H1 (cell line): Measurements from ENCODE around the gene UBE2E3.

ENCODE experiments used
- CHD2 ChIP-seq: IDR thresholded peaks from 2 replicates; pipeline ENCODE4 v1.6.1; 2012; ENCODE audit warnings: low read length, improper control_type of control experiment
- CTCF ChIP-seq, 3 experiments: IDR thresholded peaks; 1 replicate in 2 of 3; 2 replicates in 1 of 3; pipeline versions ENCODE4 v1.5.1 to v1.6.1; 2011; ENCODE audit warnings: low read length in 3 of 3, mild to moderate bottlenecking in 3 of 3, inconsistent platforms in 2 of 3, low read depth in 1 of 3, moderate library complexity in 1 of 3; ENCODE audit not compliant: insufficient read depth in 1 of 3; ENCODE audit errors: control extremely low read depth in 1 of 3
- FOSL1 ChIP-seq: IDR thresholded peaks from 2 replicates; pipeline ENCODE4 v1.6.1; 2011; ENCODE audit warnings: mild to moderate bottlenecking, low read depth, low read length, moderate library complexity; ENCODE audit not compliant: insufficient read depth
- GABPA ChIP-seq: IDR thresholded peaks from 2 replicates; pipeline ENCODE4 v1.6.1; 2011; ENCODE audit warnings: mild to moderate bottlenecking, low read length, moderate library complexity, borderline replicate concordance; ENCODE audit not compliant: insufficient read depth
- KDM1A ChIP-seq: fragments of 200-600, 300-600 bp; sonication (generic); IDR thresholded peaks from 2 replicates; pipeline ENCODE4 v1.7.1; 2016; ENCODE audit warnings: mild to moderate bottlenecking, low read length, borderline replicate concordance
- MAFK ChIP-seq: IDR thresholded peaks from 2 replicates; pipeline ENCODE4 v1.6.1; 2012; ENCODE audit warnings: low read depth, mild to moderate bottlenecking, improper control_type of control experiment, low read length
- POLR2A ChIP-seq, 2 experiments: IDR thresholded peaks; 1 replicate in 1 of 2; 2 replicates in 1 of 2; pipeline ENCODE4 v1.6.1; 2011; ENCODE audit warnings: low read depth in 2 of 2, low read length in 2 of 2, mild to moderate bottlenecking in 2 of 2; ENCODE audit errors: control extremely low read depth in 1 of 2
- POLR2AphosphoS5 ChIP-seq: IDR thresholded peaks from 2 replicates; pipeline ENCODE4 v1.6.1; 2011; ENCODE audit warnings: low read depth, low read length
- RAD21 ChIP-seq, 2 experiments: IDR thresholded peaks in 1 of 2; conservative IDR thresholded peaks in 1 of 2; 2 replicates each; pipeline ENCODE4 v1.6.1; 2011; ENCODE audit warnings: low read depth in 2 of 2, low read length in 2 of 2, improper control_type of control experiment in 1 of 2, inconsistent platforms in 1 of 2, mild to moderate bottlenecking in 1 of 2, moderate library complexity in 1 of 2
- RXRA ChIP-seq: IDR thresholded peaks from 2 replicates; pipeline ENCODE4 v1.6.1; 2011; ENCODE audit warnings: low read depth, mild to moderate bottlenecking, low read length, moderate library complexity; ENCODE audit not compliant: insufficient read depth
- SAP30 ChIP-seq: fragments of 300-600 bp; sonication (generic); IDR thresholded peaks from 2 replicates; pipeline ENCODE4 v1.7.1; 2012; ENCODE audit warnings: low read length, moderate library complexity, mild to moderate bottlenecking, inconsistent platforms; ENCODE audit not compliant: insufficient read depth, insufficient replicate concordance
- SP1 ChIP-seq: IDR thresholded peaks from 2 replicates; pipeline ENCODE4 v1.6.1; 2011; ENCODE audit warnings: low read depth, low read length
- TAF1 ChIP-seq: IDR thresholded peaks from 2 replicates; pipeline ENCODE4 v1.6.1; 2011; ENCODE audit warnings: mild to moderate bottlenecking, low read depth, low read length
- YY1 ChIP-seq: IDR thresholded peaks from 2 replicates; pipeline ENCODE4 v1.6.1; 2011; ENCODE audit warnings: low read depth, mild to moderate bottlenecking, low read length

- no peak for TF ChIP-seq KDM1A
- no peak for TF ChIP-seq POLR2AphosphoS5
- no peak for TF ChIP-seq CTCF (IDR thresholded peaks at IDR 0.05; ENCODE audit: control extremely low read depth in 1 of 3, insufficient read depth in 1 of 3, low read depth in 1 of 3, low read length in 3 of 3)
- TF ChIP-seq TAF1 = no peak
- TF ChIP-seq RXRA = no peak
- TF ChIP-seq SP1 = no peak
- TF ChIP-seq FOSL1 = no peak
- no peak for TF ChIP-seq RAD21 (IDR thresholded peaks at IDR 0.05 in 1 of 2, conservative IDR thresholded peaks at IDR 0.05 in 1 of 2; ENCODE audit: low read depth in 2 of 2, low read length in 2 of 2)
- TF ChIP-seq YY1 = no peak
- no peak for TF ChIP-seq CHD2
- TF ChIP-seq GABPA = no peak
- TF ChIP-seq MAFK = no peak
- TF ChIP-seq POLR2A (IDR thresholded peaks at IDR 0.05; ENCODE audit: control extremely low read depth in 1 of 2, low read depth in 2 of 2, low read length in 2 of 2) = no peak
- no peak for TF ChIP-seq SAP30
These were observed 24.9 kb downstream of the UBE2E3 start for GRCh38 chr2:181005326-181005655.
